Suprapubic skin (tissue), 3 donors: ENCODE measurements around the gene SCARB1.

Experiments
- POLR2A ChIP-seq, 2 donors: fragments of 450-650 bp; IDR thresholded peaks; one replicate each; pipeline ENCODE4 v1.6.1; 2017; ENCODE audit warnings: antibody characterized with exemption in 2 of 2, mild to moderate bottlenecking in 2 of 2, moderate library complexity in 2 of 2
- TF ChIP-seq, protein P1 (sequence below), 2 donors: fragments of 200-600 bp in 1 of 2; fragments of 450-650 bp in 1 of 2; sonication (generic) in 1 of 2; IDR thresholded peaks; one replicate each; pipeline ENCODE4 v1.5.1; 2016 to 2019; ENCODE audit warnings: antibody characterized with exemption in 2 of 2, mild to moderate bottlenecking in 1 of 2, moderate library complexity in 1 of 2

DNA sequence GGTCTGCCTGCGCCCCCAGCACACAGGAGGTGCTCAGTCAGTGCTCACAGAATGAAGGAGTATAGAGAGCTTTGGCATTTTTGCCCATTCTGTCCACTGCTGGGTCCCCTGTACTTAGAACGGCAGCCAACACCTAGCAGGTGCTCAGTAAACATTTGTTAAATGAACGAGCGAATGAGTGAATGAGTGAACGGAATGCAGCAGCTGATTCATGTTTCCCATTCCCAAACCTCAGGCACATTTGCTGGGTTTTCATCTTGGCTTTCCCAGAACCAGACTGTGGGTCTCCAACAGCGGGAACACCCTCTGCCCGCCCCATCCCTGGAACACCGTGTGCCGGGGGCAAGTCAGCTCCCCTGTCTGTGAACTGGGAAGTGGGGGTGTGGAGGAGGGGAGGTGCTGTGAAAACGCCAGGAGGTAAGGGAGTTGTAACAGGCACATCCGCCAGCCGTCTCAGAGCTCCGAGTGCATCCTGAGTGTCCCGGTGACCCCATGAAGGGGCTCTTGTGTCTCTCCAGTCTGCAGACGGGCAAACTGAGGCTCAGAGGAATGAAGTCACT lies 47.3 kb downstream of the SCARB1 start:
- TF ChIP-seq, protein P1, sequence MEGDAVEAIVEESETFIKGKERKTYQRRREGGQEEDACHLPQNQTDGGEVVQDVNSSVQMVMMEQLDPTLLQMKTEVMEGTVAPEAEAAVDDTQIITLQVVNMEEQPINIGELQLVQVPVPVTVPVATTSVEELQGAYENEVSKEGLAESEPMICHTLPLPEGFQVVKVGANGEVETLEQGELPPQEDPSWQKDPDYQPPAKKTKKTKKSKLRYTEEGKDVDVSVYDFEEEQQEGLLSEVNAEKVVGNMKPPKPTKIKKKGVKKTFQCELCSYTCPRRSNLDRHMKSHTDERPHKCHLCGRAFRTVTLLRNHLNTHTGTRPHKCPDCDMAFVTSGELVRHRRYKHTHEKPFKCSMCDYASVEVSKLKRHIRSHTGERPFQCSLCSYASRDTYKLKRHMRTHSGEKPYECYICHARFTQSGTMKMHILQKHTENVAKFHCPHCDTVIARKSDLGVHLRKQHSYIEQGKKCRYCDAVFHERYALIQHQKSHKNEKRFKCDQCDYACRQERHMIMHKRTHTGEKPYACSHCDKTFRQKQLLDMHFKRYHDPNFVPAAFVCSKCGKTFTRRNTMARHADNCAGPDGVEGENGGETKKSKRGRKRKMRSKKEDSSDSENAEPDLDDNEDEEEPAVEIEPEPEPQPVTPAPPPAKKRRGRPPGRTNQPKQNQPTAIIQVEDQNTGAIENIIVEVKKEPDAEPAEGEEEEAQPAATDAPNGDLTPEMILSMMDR (IDR thresholded peaks at IDR 0.05): no peak
- no peak for TF ChIP-seq POLR2A (IDR thresholded peaks at IDR 0.05)
